Measurements from ENCODE around the gene LMO4.

The LMO4 gene

GRCh38 chr1:87295445-87296110 is 33.1 kb upstream of the LMO4 start:
- no peak for TF ChIP-seq RAD21 (IDR thresholded peaks at IDR 0.05; ENCODE audit: low read depth)
- no peak for TF ChIP-seq EGR1 (IDR thresholded peaks at IDR 0.05)
- no peak for TF ChIP-seq FOXM1 (IDR thresholded peaks at IDR 0.05; ENCODE audit: borderline replicate concordance, low read depth)
- no peak for TF ChIP-seq USF1 (IDR thresholded peaks at IDR 0.05)
- no peak for TF ChIP-seq TCF12 (IDR thresholded peaks at IDR 0.05; ENCODE audit: low read depth)
- no peak for TF ChIP-seq MAX (IDR thresholded peaks at IDR 0.05)

- TF ChIP-seq CREB1 (IDR thresholded peaks at IDR 0.05; ENCODE audit: low read depth) (no peak), TEAD4 (IDR thresholded peaks at IDR 0.05) (no peak), FOXM1 (IDR thresholded peaks at IDR 0.05; ENCODE audit: borderline replicate concordance, low read depth) (no peak), TCF12 (IDR thresholded peaks at IDR 0.05; ENCODE audit: low read depth) (no peak), USF1 (IDR thresholded peaks at IDR 0.05) (no peak)
Observed at GRCh38 chr1:87296206-87296605, 32.5 kb upstream of the LMO4 start.

- TF ChIP-seq REST (IDR thresholded peaks at IDR 0.05; ENCODE audit: low read depth) (no peak), TCF12 (IDR thresholded peaks at IDR 0.05; ENCODE audit: low read depth) (no peak), TEAD4 (IDR thresholded peaks at IDR 0.05) (no peak), EGR1 (IDR thresholded peaks at IDR 0.05) (no peak), NFIC (IDR thresholded peaks at IDR 0.05) (no peak), RAD21 (IDR thresholded peaks at IDR 0.05; ENCODE audit: low read depth) (no peak), EP300 (IDR thresholded peaks at IDR 0.05; ENCODE audit: borderline replicate concordance) (no peak), CREB1 (IDR thresholded peaks at IDR 0.05; ENCODE audit: low read depth) (no peak), ZBTB7A (IDR thresholded peaks at IDR 0.05; ENCODE audit: low read depth) (no peak), TAF1 (IDR thresholded peaks at IDR 0.05; ENCODE audit: low read depth) (no peak), CEBPB (IDR thresholded peaks at IDR 0.05) (no peak), YY1 (IDR thresholded peaks at IDR 0.05; ENCODE audit: low read depth) (no peak), FOXM1 (IDR thresholded peaks at IDR 0.05; ENCODE audit: borderline replicate concordance, low read depth) (no peak)
Observed at GRCh38 chr1:87299661-87300060, 29.0 kb upstream of the LMO4 start.

- TF ChIP-seq TEAD4 (IDR thresholded peaks at IDR 0.05): no peak
- peak; percentile 49; the same call in 1 of the 2 replicates for TF ChIP-seq CEBPB (IDR thresholded peaks at IDR 0.05)
Observed at GRCh38 chr1:87300628-87301027, 28.1 kb upstream of the LMO4 start.

- TF ChIP-seq REST (IDR thresholded peaks at IDR 0.05; ENCODE audit: low read depth) (no peak), TAF1 (IDR thresholded peaks at IDR 0.05; ENCODE audit: low read depth) (no peak), NFIC (IDR thresholded peaks at IDR 0.05) (no peak), RAD21 (IDR thresholded peaks at IDR 0.05; ENCODE audit: low read depth) (no peak), CEBPB (IDR thresholded peaks at IDR 0.05) (no peak), TEAD4 (IDR thresholded peaks at IDR 0.05) (no peak), EGR1 (IDR thresholded peaks at IDR 0.05) (no peak)
Observed at GRCh38 chr1:87305151-87305550, 23.5 kb upstream of the LMO4 start.

- no peak for TF ChIP-seq CREB1 (IDR thresholded peaks at IDR 0.05; ENCODE audit: low read depth)
- TF ChIP-seq TAF1 (IDR thresholded peaks at IDR 0.05; ENCODE audit: low read depth): no peak
- no peak for TF ChIP-seq CEBPB (IDR thresholded peaks at IDR 0.05)
- no peak for TF ChIP-seq REST (IDR thresholded peaks at IDR 0.05; ENCODE audit: low read depth)
- no peak for TF ChIP-seq USF1 (IDR thresholded peaks at IDR 0.05)
- no peak for TF ChIP-seq FOXM1 (IDR thresholded peaks at IDR 0.05; ENCODE audit: borderline replicate concordance, low read depth)
- TF ChIP-seq ZBTB7A (IDR thresholded peaks at IDR 0.05; ENCODE audit: low read depth): no peak
Observed at GRCh38 chr1:87305762-87306161, 22.9 kb upstream of the LMO4 start.
